GM21526 (cell line): Measurements from ENCODE around the gene HSPE1.
"Not testable (repeated sequence)": the region's sequence is repeated elsewhere in the genome, so short reads cannot be mapped to it uniquely, and the experiment has no call there.

Source experiments
- ATAC-seq: cut with Tn5 transposase; IDR thresholded peaks from one replicate; pipeline ENCODE4 v1.9.1; 2021; ENCODE audit warnings: moderate library complexity; ENCODE audit not compliant: unreplicated experiment, low FRiP score

HSPE1 gene

DNA sequence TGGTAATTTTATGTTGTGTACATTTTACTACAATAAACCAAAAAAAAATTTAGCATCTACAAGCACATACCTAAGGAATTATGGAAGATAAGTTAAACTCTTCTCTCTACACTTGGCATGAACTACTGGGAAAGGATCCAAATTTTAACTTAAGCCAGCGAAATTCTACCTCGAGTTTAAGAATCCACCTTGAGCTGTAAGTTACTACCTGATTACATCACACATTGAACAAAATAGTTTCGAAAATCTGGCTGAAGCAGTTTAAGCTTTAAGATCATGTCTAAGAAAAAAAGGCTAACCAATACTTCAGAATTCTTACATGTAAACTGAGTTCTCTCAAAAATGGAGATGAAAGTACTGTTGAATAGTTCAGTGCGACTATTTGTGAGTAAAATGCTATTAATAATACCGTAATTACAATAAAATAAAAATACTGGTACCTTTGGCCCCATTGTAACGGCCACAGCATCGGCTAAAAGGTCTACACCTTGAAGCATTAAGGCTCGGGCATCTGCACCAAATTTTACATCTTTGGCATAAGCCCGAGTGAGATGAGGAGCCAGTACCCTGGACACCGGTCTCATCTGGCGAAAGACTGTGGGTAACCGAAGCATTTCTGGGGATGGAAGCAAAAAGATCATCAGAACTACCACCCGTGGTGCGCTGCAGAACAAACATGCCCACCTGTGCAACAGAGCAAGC, 1.8 kb upstream of the HSPE1 start:
- ATAC-seq = no peak

DNA sequence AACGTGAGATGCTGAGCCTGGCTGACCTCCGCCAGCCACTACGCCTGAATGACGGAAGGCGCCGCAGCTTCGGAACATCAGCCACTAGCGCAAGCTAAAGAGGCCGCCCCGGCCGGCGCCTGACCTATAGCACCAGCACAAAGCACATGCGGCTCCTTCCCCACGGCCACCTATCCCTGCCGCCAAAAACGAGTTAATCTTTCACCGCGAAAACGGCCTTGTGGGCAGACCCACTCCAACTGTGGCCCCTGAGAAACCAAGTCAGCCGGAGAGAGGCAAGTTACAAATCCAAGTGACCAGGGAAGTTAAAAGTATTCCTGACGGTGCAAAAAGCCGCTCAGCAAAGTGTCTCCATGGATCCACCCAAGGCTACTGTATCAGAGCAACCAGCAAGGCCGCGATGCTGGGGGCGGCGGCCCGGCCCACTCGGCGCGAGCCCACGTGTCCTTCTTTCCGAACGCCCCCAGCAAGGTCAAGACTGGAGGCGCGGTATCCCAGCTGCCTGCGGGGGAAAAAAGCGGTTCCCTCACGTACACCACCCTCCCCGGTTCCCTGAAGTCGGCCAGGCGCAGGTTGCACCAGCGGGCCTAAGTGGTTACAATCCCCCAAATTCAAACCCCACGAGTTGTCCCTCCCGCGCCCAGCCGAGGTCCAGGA, 1.1 kb upstream of the HSPE1 start:
- peak; percentile 18 for ATAC-seq

DNA sequence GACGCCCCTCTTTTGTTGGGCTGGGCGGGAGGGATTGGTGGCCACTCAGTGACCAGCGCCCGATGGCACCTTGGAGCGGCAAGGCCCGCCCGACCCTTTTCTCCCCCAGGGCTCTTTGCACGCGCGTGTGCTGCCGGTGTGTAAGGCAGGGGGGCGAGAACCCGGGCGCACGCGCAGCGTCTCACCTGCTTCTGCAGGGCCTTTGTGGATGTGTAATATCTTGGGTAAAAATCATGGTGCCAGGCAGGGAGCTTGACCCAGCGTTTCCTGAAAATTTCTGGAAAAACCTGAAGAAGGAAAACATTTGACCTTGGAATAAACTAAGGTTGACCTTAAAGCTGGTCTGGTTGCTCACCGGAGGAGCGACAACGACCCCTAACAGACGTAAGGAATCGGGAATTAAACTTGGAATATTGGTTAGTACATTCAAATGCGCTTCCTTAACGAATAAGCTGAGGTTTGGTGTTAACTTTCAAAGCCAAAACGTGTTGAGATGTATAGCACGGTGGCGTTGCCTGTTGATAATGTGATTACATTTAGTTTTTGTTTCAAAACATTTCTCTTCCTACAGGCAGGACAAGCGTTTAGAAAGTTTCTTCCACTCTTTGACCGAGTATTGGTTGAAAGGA, 438 bp downstream of the HSPE1 start:
- ATAC-seq = peak; percentile 10

DNA sequence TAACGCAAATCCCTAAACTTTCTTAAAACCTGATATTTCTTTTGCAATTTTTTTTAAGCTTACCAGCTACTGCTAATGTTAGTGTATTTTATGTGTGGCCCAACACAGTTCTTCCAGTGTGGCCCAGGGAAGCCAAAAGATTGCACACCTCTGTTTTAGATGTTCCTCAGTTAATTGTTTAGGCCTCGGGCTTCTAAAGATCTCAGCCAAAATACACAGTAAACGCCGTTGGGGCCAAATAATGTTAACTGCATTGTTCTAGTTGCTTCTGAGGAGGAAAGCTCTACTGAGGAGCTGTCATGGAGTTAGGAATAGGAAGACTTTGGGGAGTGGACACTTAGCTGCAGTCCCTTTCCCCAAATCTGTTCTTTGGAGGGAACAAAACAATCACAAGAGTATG, 2.0 kb downstream of the HSPE1 start:
- no peak for ATAC-seq

DNA sequence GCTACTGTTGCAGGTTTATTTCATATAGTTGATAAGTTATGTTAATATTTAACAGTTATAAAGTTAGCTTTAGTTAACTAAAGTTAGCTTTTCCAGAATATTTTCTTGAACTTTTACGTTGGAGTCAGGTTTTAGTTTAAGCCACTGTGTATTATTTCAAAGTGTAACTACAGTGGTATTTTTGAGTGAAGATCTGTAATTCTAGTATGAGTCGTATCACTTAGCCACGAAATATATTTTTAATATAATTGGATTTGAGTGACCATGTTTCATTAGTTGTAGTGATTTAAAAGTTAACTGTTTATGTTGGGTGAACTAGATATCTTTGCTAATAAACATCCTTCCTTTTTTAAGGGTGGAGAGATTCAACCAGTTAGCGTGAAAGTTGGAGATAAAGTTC, 2.5 kb downstream of the HSPE1 start:
- no peak for ATAC-seq

DNA sequence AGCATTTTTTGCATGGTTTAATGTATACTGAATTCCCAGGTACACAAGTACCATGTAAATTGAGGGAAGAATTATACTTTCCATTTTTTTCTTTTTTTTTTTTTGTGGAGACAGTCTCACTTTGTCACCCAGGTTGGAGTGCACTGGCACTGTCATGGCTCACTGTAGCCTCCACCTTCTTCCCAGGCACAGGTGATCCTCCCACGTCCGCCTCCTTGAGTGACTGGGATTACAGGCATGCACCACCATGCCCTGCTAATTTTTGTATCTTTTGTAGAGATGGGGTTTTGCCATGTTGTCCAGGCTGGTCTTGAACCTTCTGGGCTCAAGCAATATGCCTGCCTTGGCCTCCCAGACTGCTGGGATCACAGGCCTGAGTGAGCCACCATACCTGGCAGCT, 3.8 kb downstream of the HSPE1 start:
- no peak for ATAC-seq

DNA sequence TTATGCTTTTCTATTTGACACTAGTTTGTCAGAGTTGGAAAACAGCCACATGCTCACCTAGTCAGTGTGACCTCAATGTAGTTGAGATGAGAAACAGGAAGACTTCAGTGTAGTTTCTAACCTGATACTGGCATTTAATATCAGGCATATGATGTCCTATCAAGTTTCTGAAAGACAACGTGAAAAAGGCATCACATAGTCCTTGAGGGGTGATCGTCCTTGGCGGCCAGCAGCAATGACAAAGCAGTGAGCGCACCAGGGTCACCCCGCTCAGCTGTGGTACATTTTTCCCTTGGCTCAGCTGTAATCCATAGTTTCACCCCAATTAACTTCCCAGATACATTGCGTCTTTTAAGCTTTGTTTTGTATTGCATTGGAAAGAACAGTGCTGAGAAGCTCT, 4.3 kb downstream of the HSPE1 start:
- ATAC-seq = no peak

DNA sequence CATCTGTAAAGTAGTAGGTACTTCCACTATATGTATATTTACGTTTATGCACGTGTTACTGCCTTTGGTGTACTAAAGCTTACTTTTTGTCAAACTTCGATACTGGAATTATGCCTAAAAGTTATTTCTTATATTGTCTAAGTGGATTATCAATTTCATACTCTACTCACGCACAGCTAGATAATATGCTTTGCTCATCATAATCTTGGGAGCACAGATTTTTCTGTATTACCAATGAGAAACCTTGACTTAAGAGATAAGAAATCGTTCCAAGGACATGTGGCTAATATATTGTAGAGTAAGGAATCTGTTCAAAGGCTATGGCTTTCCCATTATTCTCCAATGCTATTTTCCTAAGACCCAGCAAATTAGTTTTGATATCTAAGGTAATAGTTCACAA, 6.5 kb downstream of the HSPE1 start:
- ATAC-seq = no peak

DNA sequence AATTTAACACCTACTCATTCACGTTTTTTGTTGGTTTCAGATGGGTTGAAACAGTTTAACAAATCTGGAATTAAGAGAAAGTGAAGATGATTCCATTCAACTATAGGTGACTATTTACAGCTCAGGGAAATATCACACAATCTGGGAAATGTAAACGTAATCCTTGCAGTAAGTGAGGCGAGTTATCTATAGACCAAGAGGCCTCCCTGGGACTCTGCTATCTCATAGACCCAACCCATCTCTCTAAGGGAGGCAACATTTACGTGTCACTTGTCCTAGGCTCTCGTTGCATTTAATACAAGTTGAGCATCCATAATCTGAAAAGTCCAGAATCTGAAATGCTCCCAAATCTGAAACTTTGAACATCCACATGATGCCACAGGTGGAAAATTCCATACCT, 13.7 kb downstream of the HSPE1 start:
- no peak for ATAC-seq

DNA sequence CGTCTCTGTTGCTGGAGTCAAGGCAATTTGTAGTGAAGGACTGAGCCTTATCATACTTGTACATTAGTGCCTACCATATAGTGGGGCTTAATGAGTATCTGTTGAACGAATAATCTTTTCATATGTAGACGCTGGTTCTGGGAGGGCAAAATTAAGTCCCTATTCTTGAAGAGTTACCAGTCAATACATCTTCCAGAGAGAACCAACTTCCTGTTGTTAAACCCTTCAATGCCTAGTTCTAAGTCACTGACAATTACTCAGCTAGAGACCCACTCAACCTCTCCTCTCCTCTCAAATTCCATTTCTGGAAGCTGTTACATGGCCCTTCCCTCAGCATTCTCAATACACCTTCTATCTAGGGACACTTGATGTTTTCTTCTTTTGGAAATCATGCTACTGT, 14.6 kb downstream of the HSPE1 start:
- no peak for ATAC-seq

DNA sequence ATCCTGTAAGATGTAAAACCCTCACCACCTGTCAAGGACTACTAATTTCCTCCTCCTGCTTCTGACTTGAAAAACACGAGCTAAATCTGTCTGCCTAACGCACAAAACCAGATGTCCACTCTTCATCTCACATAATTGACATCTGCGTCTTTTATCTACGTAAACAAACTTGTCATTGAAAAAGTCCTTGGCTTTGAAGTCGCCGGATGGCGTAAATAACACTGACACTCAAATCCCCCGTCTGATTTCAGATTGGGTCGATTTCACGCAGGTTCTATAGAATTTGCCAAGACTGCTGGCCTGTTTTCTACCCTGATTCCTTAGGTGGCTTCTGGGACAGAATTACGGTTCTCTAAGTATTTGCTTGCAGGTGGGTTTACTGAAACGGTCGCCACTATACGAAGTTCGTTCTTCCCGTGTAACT, 15.1 kb downstream of the HSPE1 start:
- ATAC-seq = peak; percentile 7

DNA sequence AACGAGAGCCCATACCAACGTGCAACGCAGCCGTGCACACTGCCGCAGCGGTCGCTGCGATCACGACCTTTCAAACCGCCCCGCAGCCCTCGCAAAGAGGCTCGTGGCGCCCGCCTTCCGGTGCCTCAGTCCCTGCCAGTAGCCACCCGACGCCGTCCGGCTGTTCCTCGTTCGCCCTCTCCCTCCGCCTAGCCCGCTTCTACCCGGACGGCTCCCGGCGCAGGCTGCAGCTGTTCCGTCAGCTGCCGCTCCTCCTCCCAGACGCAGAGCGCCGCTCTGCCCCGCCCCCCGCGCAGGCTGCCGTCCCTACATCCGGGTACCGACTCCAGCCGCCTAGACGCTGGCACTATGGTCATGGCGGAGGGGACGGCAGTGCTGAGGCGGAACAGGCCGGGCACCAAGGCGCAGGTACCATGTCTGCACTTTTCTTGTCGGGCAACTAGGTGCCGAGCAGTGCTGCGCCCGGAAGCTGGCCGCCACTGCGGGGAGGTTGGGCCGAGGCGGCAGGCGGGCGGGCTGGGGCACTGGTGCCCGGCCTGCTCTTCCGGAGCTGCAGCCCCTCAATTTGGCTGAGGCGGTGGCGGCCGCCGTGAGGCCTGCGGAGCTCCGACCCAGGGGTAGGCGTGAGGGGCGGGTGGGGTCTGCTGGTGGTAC, 15.7 kb downstream of the HSPE1 start, which contains the start of gene MOB4:
MOB4 (plus strand) TSS at position 328 of the 654 bp plus-strand sequence; CDS start at position 349, 21 bp downstream.
- peak; percentile 91 for ATAC-seq

DNA sequence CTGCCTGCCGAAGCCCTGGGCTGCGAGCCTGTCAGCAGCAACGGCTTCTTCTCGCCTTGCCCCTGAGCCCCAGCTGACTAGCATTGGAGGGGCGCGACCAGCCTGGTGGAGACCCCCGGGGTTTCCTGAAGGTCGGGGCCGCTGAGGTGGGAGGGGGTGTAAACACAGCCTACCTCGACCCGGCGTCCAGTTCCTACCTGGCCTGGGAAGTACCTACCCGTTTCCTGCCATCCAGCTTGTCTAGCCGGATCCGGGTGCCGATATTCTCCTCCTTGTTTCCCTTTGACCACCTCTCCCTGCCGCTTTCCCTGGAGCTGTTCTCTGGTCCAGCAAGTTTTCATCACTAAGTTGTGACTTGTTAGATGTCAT, 16.2 kb downstream of the HSPE1 start:
- ATAC-seq = peak; percentile 8

DNA sequence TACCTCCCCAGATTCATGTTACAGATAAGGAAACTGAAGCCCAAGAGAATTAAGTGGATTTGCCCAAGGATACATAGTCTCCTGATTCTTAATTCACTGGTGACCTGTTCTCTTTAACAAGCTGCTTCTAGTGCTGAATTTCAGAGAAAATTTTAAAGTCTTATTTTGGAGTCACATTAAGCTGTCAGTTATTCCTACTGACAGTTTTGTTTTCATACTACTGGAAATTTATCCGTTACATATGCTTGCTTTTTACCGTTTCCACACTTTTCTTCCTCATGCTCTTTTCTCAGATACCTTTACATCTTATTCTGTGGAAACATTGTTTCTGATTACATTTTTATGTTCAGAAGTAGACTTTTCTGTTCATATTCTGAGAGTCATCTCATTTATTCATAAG, 17.0 kb downstream of the HSPE1 start:
- no peak for ATAC-seq

DNA sequence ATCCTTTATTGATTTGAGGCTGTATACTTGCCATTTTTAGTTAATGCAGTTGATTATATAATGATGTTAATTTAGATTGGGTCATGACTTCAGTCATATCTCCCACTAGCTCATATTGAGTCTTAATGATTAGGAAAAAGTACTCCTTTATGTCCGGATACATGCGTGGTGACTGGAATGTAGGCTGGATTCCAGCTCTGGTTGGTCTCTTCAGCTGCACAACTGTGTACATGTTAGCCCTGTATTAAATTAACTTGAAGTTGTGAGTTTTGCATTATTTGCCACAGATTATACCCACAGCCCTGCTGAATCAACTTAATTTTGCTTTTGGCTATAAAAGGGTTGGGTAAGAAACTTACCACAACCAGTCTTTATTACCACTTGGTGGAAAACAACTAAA, 38.2 kb downstream of the HSPE1 start:
- ATAC-seq = no peak

DNA sequence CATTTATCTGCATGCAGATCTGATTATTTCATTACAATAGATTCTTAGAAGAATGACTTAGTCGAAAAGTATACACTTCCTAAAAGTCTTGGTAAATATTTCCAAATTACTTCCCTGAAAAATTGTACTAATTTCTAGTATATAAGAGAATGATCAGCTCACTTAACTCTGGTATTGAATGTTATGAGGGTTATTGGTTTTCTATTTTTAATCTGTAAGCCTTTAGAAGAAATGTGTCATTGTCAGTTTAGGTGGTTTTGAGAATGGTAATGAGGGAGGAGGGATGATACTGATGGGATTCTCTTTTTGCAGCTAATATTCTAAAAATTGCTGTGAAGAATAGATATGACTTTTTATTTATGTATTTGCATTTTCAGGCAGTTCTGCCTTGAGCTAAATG, 39.6 kb downstream of the HSPE1 start:
- ATAC-seq = no peak

DNA sequence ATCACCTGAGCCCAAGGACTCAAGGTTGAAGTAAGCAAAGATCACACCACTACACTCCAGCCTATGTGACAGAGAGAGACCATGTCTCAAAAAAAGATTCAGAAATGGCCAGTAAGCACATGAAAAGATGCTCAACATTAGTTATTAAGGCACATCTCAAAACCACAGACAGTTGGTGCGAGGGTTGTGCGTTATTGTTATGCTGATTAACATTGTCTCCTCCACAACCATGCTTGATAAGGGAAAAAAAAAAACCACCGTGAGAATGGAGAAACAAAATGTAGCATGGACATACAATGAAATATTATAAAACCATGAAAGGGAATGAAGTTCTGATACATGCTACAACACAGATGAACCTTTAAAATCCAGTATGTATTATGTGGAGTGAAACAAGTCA, 43.0 kb downstream of the HSPE1 start:
- ATAC-seq = no peak

DNA sequence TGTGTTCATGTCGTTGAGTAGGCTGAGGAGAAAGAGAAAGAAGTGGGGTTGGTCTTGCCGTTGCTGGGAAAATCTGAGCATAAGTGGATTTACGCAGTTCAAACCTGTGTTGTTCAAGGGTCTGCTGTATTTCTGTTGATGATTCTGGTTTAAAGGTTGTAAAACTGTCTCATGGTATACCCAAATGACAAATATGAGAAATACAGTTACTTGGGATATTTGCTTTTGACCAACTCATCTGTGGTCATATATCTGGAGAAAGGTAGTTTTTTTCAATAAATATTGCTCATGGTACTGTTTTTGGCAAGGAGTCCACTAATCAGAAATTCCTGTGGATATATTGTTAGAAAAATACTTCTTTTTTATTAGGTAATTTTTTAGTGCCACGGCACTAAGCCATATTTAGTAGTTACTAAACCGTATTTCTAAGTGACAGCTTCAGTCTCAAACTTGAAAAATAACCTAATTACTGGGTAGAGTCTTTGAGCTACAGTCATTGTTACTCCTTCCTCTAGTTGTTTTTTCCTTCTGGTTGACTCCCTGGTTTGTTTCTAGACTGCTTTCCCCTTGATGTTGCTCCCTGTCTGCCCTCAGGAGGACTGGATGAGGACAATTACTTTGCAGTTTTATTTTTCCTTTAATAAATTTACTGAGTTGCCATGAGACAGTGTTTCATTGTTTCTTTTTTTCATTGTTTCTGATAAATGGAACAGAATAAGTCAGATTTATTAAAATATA, 47.2 kb downstream of the HSPE1 start:
- ATAC-seq = no peak

DNA sequence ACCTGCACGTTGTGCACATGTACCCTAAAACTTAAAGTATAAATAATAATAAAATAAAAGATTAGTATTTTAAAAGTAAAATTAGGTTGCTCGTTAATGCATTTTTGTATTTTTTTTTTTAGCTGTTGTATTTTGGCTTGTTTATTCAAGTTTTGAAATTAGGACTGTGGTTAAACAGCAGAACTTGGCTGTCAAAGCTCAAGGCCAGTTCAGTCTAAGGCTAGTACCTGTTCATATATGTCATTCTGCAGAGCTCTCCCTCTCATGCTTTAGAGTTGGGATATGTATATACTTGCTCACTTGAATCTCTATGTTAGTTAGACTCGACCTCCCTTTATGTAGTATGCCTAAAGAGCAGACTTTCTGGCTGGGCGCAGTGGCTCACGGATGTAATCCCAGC, 48.4 kb downstream of the HSPE1 start:
- no peak for ATAC-seq

DNA sequence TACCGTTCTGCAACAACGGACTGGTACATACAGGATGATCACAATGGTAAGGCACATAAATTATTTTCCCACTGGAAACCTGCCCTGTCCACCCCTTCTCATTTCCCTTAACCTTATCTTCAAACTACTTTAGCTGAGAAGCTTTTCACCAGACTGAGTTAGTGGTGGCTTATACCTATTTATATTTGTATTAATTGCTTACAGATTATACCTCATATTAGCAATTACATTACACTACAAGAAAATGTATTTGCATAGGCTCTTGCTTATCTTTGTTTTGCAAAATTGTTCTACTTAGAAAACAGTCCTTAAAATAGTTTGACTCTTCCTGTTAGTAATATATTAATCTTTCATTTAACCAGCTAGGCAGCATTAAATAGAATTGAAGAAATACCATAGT, 51.1 kb downstream of the HSPE1 start:
- ATAC-seq = not testable (repeated sequence)
